ENCODE data around the gene EPPIN. TPM values are rescaled to one million over a fixed set of nuclear protein-coding genes. Genes with fewer than 3 reads are reported as not detected.

Gene EPPIN
- total and polyA plus RNA-seq, 2 donors (not counting 1 experiment from before 2014, with no cell fraction given), result not detected

DNA sequence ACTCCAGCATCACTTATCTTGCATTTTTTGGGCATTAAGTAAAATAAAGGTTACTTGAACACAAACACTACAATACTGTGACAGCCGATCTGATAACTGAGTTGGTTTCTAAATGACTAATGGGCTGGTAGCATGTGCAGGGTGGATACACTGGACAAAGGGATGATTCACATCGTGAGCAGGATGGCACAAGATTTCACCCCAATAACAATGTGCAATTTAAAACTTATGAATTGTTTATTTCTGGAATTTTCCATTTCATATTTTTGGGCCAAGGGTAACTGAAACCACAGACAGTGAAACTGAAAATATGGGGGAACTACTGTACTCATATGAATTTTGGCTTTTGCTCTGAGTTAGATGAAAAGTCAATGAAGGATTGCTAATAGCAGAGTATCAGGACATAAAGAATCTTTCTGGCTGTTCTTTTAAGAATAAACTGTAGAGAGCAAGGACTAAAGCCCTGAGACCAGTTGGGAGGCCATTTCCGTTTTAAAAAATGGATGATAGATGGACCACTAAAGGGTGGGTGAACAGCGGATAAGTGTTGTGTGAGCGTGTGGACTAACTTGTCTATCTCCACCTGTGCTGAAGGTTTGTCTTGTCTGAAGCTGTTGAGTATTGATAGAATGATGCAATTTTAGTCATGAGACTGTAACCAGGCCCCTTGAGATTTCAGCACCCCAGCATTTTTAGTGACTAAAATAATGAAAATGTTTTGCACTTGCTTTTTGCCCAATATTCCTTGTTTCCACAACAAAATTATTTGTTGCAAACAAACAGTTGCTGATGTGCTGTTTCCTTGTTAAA, 40.0 kb downstream of the EPPIN start:
- Histone ChIP-seq H3K4me3 (ENCODE audit: control extremely low read depth in 1 of 5, extremely low read depth in 1 of 5, insufficient read depth in 1 of 5, low read depth in 2 of 5, low read length in 4 of 5) (no peak overlapping the region), H3K9me3 (ENCODE audit: control extremely low read depth in 1 of 3, control insufficient read depth in 2 of 3, insufficient read depth in 1 of 3, low read length in 2 of 3) (no peaks in the 10 kb centered on the region), H3K27ac (ENCODE audit: low read length in 2 of 2) (no peak overlapping the region), H3K36me3 (replicated peaks in 1 of 2; ENCODE audit: control extremely low read depth in 1 of 2, control insufficient read depth in 1 of 2, extremely low read depth in 1 of 2, insufficient read depth in 2 of 2, low read length in 1 of 2) (no peaks in the 10 kb centered on the region), H3K27me3 (replicated peaks in 1 of 4; ENCODE audit: control extremely low read depth in 1 of 4, control insufficient read depth in 3 of 4, insufficient read depth in 4 of 4, low read length in 3 of 4) (peaks cover 0 to 14% (median 4%) of the 10 kb centered on the region in 4 experiments), H3K9ac (ENCODE audit: low read length) (no peak overlapping the region), H3K79me2 (ENCODE audit: control insufficient read depth, insufficient read depth, low read length) (no peaks in the 10 kb centered on the region), H3K4me2 (replicated peaks; ENCODE audit: low read depth, low read length, poor library complexity, severe bottlenecking) (no peak overlapping the region), H2AFZ (ENCODE audit: insufficient read depth, low read depth, low read length, poor library complexity, severe bottlenecking) (no peak overlapping the region), H4K20me1 (ENCODE audit: control insufficient read depth, insufficient read depth, low read length, poor library complexity, severe bottlenecking) (no peaks in the 10 kb centered on the region), H3K4me1 (ENCODE audit: control insufficient read depth in 2 of 2, insufficient read depth in 2 of 2, low read length in 2 of 2) (no peaks in the 10 kb centered on the region)
- no peak for ATAC-seq (ENCODE audit: low read depth)
- 95% methylated on average over 3 of the region's 5 CpGs for WGBS (ENCODE audit: insufficient coverage)
- intact Hi-C loops (cut with micrococcal nuclease), result no loop called here
- Mint-ChIP-seq H3K27ac (no peak overlapping the region), H3K4me3 (peak overlapping the region; percentile 3), H3K9me3 (ENCODE audit: insufficient read depth) (no peaks in the 10 kb centered on the region), H3K4me1 (peaks cover 13% of the 10 kb centered on the region), H3K27me3 (peaks cover 38% of the 10 kb centered on the region)
- no peak for DNase-seq
- TF ChIP-seq EZH2 (IDR thresholded peaks at IDR 0.05; ENCODE audit: borderline replicate concordance, insufficient read depth, low read depth, low read length, poor library complexity, severe bottlenecking), result no peak
- TF ChIP-seq, protein P1, sequence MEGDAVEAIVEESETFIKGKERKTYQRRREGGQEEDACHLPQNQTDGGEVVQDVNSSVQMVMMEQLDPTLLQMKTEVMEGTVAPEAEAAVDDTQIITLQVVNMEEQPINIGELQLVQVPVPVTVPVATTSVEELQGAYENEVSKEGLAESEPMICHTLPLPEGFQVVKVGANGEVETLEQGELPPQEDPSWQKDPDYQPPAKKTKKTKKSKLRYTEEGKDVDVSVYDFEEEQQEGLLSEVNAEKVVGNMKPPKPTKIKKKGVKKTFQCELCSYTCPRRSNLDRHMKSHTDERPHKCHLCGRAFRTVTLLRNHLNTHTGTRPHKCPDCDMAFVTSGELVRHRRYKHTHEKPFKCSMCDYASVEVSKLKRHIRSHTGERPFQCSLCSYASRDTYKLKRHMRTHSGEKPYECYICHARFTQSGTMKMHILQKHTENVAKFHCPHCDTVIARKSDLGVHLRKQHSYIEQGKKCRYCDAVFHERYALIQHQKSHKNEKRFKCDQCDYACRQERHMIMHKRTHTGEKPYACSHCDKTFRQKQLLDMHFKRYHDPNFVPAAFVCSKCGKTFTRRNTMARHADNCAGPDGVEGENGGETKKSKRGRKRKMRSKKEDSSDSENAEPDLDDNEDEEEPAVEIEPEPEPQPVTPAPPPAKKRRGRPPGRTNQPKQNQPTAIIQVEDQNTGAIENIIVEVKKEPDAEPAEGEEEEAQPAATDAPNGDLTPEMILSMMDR (IDR thresholded peaks at IDR 0.05), result no peak
- ChIA-PET CTCF (no interaction called here), POLR2A (no interaction called here)

DNA sequence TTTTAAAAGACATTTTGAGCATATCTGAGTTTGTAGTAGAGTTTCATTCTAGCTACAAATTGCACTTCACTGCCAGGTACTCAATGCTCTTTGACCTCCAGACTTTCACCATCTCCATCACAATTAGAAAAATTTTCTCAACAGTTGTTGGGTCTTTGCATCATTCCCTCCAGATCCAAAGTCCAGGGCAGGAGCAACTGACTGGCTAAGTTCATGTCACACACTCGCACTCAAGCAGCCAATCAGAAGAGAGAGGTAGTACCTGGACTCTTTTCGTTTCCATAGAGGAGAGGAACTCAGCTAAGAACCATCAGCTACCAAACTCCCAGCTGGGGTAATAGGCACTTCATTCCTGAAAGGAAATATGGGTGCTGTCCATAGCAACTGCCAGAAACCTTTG, 40.8 kb downstream of the EPPIN start:
- Histone ChIP-seq H3K9ac (ENCODE audit: low read length) (no peak overlapping the region), H3K79me2 (ENCODE audit: control insufficient read depth, insufficient read depth, low read length) (no peaks in the 10 kb centered on the region), H3K4me2 (replicated peaks; ENCODE audit: low read depth, low read length, poor library complexity, severe bottlenecking) (no peak overlapping the region), H3K36me3 (replicated peaks in 1 of 2; ENCODE audit: control extremely low read depth in 1 of 2, control insufficient read depth in 1 of 2, extremely low read depth in 1 of 2, insufficient read depth in 2 of 2, low read length in 1 of 2) (no peaks in the 10 kb centered on the region), H3K4me1 (ENCODE audit: control insufficient read depth in 2 of 2, insufficient read depth in 2 of 2, low read length in 2 of 2) (no peaks in the 10 kb centered on the region), H3K27me3 (replicated peaks in 1 of 4; ENCODE audit: control extremely low read depth in 1 of 4, control insufficient read depth in 3 of 4, insufficient read depth in 4 of 4, low read length in 3 of 4) (peaks cover 0 to 14% (median 5%) of the 10 kb centered on the region in 4 experiments), H3K27ac (ENCODE audit: low read length in 2 of 2) (no peak overlapping the region), H4K20me1 (ENCODE audit: control insufficient read depth, insufficient read depth, low read length, poor library complexity, severe bottlenecking) (no peaks in the 10 kb centered on the region), H2AFZ (ENCODE audit: insufficient read depth, low read depth, low read length, poor library complexity, severe bottlenecking) (no peak overlapping the region), H3K9me3 (ENCODE audit: control extremely low read depth in 1 of 3, control insufficient read depth in 2 of 3, insufficient read depth in 1 of 3, low read length in 2 of 3) (no peaks in the 10 kb centered on the region), H3K4me3 (ENCODE audit: control extremely low read depth in 1 of 5, extremely low read depth in 1 of 5, insufficient read depth in 1 of 5, low read depth in 2 of 5, low read length in 4 of 5) (no peak overlapping the region)
- no peak overlapping the region for H3K4me3 Mint-ChIP-seq
- DNase-seq, result no peak
- 100% methylated on average over 1 of the region's 2 CpGs for WGBS (ENCODE audit: insufficient coverage)
- no peak for ATAC-seq (ENCODE audit: low read depth)
- H3K27ac Mint-ChIP-seq, result no peak overlapping the region
- H3K4me1 Mint-ChIP-seq, result peaks cover 13% of the 10 kb centered on the region
- intact Hi-C loops (cut with micrococcal nuclease), result no loop called here
- POLR2A ChIA-PET, result no interaction called here
- no peak for TF ChIP-seq EZH2 (IDR thresholded peaks at IDR 0.05; ENCODE audit: borderline replicate concordance, insufficient read depth, low read depth, low read length, poor library complexity, severe bottlenecking)
- TF ChIP-seq, protein P1 (IDR thresholded peaks at IDR 0.05), result no peak
- H3K9me3 Mint-ChIP-seq (ENCODE audit: insufficient read depth), result no peaks in the 10 kb centered on the region
- H3K27me3 Mint-ChIP-seq, result peaks cover 43% of the 10 kb centered on the region
- CTCF ChIA-PET, result no interaction called here

Data from B cell (primary cell).